Measurements from ENCODE around the gene UNCX. TPM values are rescaled to one million over a fixed set of nuclear protein-coding genes. Genes with fewer than 3 reads are reported as not detected.

The UNCX gene
- total RNA-seq, 2 experiments from 2014 or later: not detected

GRCh38 chr7:1247527-1248041 lies 14.9 kb downstream of the UNCX start:
- DNase-seq (no peak), ATAC-seq (ENCODE audit: low read depth) (no peak)
- no peak overlapping the region for H3K4me3 Mint-ChIP-seq
- POLR2A ChIA-PET: no interaction called here
- H3K27ac Mint-ChIP-seq: no peak overlapping the region
- peaks cover 64% of the 10 kb centered on the region for H3K27me3 Mint-ChIP-seq
- no peaks in the 10 kb centered on the region for H3K4me1 Mint-ChIP-seq
- H3K9me3 Mint-ChIP-seq: no peaks in the 10 kb centered on the region
- no peaks in the 10 kb centered on the region for H3K36me3 Mint-ChIP-seq

- Mint-ChIP-seq H3K9me3 (no peaks in the 10 kb centered on the region), H3K4me1 (no peaks in the 10 kb centered on the region), H3K4me3 (no peak overlapping the region), H3K27ac (no peak overlapping the region), H3K36me3 (no peaks in the 10 kb centered on the region), H3K27me3 (peaks cover 57% of the 10 kb centered on the region)
- DNase-seq (no peak), ATAC-seq (ENCODE audit: low read depth) (no peak)
- POLR2A ChIA-PET: no interaction called here
Observed at GRCh38 chr7:1248143-1248915, 15.7 kb downstream of the UNCX start.

DNA sequence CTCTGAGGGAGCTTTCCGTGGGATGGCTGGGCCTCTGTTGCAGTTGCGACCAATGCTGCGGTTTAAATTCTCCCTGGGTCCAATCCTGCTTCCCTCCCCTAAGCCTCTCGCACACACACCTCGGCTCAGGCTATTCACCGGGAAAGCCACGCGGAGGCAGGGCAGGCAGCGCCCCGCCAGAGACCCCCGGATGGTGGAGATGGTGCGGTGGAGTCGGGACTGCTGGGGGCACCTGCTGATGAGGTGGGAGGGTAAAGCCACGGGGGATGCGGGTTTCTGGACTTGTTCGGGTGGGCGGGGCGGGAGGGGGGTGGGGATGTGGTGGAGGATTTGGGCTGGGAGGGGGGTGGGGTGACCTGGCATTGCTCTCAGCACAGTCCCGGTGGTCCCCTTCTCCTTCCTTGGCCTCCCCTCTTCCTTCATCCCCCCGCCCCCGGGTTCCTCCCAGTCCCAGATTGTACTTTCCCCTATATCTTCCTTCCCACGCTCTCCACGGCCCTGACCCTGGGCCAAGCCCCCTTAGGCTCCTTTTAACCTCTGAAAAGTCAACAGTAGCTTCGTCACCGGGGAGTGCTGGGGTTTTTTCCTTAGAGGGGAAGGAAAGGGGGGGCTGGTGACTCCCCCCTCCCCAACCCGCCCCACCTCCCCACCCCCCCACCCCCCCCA lies 16.4 kb downstream of the UNCX start:
- DNase-seq (no peak), ATAC-seq (ENCODE audit: low read depth) (no peak)
- H3K27me3 Mint-ChIP-seq: peaks cover 54% of the 10 kb centered on the region
- H3K4me3 Mint-ChIP-seq: no peak overlapping the region
- no peaks in the 10 kb centered on the region for H3K36me3 Mint-ChIP-seq
- H3K27ac Mint-ChIP-seq: no peak overlapping the region
- H3K9me3 Mint-ChIP-seq: no peaks in the 10 kb centered on the region
- POLR2A ChIA-PET: no interaction called here
- H3K4me1 Mint-ChIP-seq: no peaks in the 10 kb centered on the region

DNA sequence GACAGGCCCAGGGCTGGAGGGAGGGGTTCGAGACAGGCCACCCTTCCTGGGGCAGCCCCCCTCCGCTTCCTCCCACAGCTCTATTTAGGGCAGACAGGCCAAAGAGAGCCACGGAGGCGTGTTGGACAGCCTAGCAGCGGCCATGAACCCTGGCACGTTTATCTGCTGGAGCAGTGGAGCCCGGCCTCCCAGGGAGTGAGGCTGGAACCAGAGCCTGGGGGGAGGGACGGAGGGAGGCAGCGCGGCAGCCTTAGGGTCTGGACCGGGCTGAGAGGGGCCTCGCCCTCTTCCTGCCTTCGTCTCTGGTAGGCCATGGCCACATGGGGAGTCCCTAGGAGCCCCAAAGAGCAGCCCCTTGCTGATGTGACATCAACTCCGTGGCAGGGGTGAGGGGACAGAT lies 17.1 kb downstream of the UNCX start:
- DNase-seq: no peak
- POLR2A ChIA-PET: no interaction called here

GRCh38 chr7:1250901-1251300 lies 18.2 kb downstream of the UNCX start:
- peaks cover 38% of the 10 kb centered on the region for H3K27me3 Mint-ChIP-seq
- H3K4me3 Mint-ChIP-seq: no peak overlapping the region
- H3K36me3 Mint-ChIP-seq: no peaks in the 10 kb centered on the region
- H3K9me3 Mint-ChIP-seq: no peaks in the 10 kb centered on the region
- H3K27ac Mint-ChIP-seq: no peak overlapping the region
- POLR2A ChIA-PET: interaction anchor here (0.6 kb wide), 1 partner anchor 50 kb away, joined by 5 read pairs; no protein-coding TSS in a partner anchor
- ATAC-seq (ENCODE audit: low read depth) (no peak), DNase-seq (no peak)
- no peaks in the 10 kb centered on the region for H3K4me1 Mint-ChIP-seq

More for the DNA sequence above, 17.1 kb downstream of the UNCX start:
- H3K9me3 Mint-ChIP-seq: no peaks in the 10 kb centered on the region
- H3K36me3 Mint-ChIP-seq: no peaks in the 10 kb centered on the region
- H3K27me3 Mint-ChIP-seq: peaks cover 49% of the 10 kb centered on the region
- no peak overlapping the region for H3K27ac Mint-ChIP-seq
- no peaks in the 10 kb centered on the region for H3K4me1 Mint-ChIP-seq
- no peak for ATAC-seq (ENCODE audit: low read depth)
- H3K4me3 Mint-ChIP-seq: no peak overlapping the region

GRCh38 chr7:1251796-1252539 lies 19.3 kb downstream of the UNCX start:
- Mint-ChIP-seq H3K27ac (no peak overlapping the region), H3K4me1 (no peaks in the 10 kb centered on the region), H3K4me3 (no peak overlapping the region), H3K9me3 (no peaks in the 10 kb centered on the region), H3K36me3 (no peaks in the 10 kb centered on the region), H3K27me3 (peaks cover 37% of the 10 kb centered on the region)
- ATAC-seq (ENCODE audit: low read depth) (no peak), DNase-seq (no peak)
- POLR2A ChIA-PET: no interaction called here

DNA sequence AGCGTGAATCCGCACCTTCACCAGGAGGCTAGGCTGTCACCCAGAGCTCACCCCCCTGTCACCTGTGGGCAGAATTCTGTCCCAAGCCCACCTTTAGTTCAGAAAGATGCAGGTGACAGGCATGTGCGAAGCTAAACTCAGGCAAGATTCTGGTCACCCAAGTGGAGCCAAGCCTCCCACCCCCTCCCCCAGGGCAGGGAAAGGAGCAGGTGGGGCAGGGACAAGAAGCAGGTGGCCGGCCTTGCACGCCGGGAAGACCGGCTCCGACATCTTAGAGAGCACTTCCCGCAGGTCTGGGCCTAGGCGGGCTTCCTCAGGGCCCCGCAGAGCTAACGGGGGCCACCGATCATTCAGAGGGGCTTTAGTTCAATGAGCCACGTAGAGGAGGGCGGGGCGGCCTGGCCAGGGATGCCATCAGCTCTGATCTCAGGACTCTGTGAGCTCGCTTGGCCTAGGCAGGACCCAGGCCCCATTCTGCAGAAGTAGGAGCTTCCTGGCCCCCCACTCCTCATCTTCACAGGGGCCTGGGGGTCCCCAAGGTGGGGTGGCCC lies 19.9 kb downstream of the UNCX start:
- H3K27ac Mint-ChIP-seq: no peak overlapping the region
- no peaks in the 10 kb centered on the region for H3K9me3 Mint-ChIP-seq
- DNase-seq (no peak), ATAC-seq (ENCODE audit: low read depth) (no peak)
- POLR2A ChIA-PET: no interaction called here
- H3K27me3 Mint-ChIP-seq: peaks cover 37% of the 10 kb centered on the region
- no peaks in the 10 kb centered on the region for H3K36me3 Mint-ChIP-seq
- H3K4me1 Mint-ChIP-seq: no peaks in the 10 kb centered on the region
- H3K4me3 Mint-ChIP-seq: no peak overlapping the region

DNA sequence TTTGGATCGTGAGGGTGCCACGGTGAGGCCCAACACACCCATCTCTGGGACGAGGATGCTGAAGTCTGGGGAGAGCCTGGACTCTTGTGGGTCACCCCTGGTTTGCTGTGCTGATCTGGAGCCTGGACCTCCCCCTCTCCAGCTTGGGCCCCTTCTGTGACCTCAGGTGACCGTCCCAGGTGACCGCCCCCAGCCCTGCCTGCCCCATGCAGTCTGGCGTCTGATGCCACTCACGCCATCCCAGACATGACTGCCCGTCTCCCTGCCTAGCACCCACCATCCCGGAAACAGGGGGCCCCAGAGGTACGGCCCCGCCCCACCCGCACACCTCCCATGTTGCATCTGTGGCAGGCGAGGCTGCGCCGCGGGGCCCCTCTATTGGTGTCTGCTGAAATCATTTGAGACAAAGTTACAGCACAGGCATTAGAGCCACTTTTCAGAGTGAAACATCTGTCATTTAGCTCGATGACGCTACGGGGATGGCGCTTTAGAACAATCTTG lies 21.1 kb downstream of the UNCX start:
- H3K36me3 Mint-ChIP-seq: no peaks in the 10 kb centered on the region
- no peaks in the 10 kb centered on the region for H3K4me1 Mint-ChIP-seq
- no peak for DNase-seq
- ATAC-seq (ENCODE audit: low read depth): no peak
- POLR2A ChIA-PET: no interaction called here
- no peaks in the 10 kb centered on the region for H3K9me3 Mint-ChIP-seq
- no peak overlapping the region for H3K4me3 Mint-ChIP-seq
- no peak overlapping the region for H3K27ac Mint-ChIP-seq
- H3K27me3 Mint-ChIP-seq: peaks cover 27% of the 10 kb centered on the region

GRCh38 chr7:1254281-1255079 lies 21.8 kb downstream of the UNCX start:
- DNase-seq: no peak
- Mint-ChIP-seq H3K4me3 (no peak overlapping the region), H3K4me1 (no peaks in the 10 kb centered on the region), H3K27me3 (peaks cover 22% of the 10 kb centered on the region), H3K9me3 (no peaks in the 10 kb centered on the region), H3K36me3 (no peaks in the 10 kb centered on the region), H3K27ac (no peak overlapping the region)
- POLR2A ChIA-PET: no interaction called here
- no peak for ATAC-seq (ENCODE audit: low read depth)

GRCh38 chr7:1255080-1255816 lies 22.6 kb downstream of the UNCX start:
- H3K9me3 Mint-ChIP-seq: no peaks in the 10 kb centered on the region
- H3K27me3 Mint-ChIP-seq: peaks cover 18% of the 10 kb centered on the region
- H3K4me1 Mint-ChIP-seq: no peaks in the 10 kb centered on the region
- POLR2A ChIA-PET: no interaction called here
- no peak overlapping the region for H3K27ac Mint-ChIP-seq
- no peak for DNase-seq
- no peak overlapping the region for H3K4me3 Mint-ChIP-seq
- ATAC-seq (ENCODE audit: low read depth): no peak
- no peaks in the 10 kb centered on the region for H3K36me3 Mint-ChIP-seq

GRCh38 chr7:1255817-1256340 lies 23.2 kb downstream of the UNCX start:
- H3K4me3 Mint-ChIP-seq: no peak overlapping the region
- no peaks in the 10 kb centered on the region for H3K9me3 Mint-ChIP-seq
- POLR2A ChIA-PET: no interaction called here
- H3K36me3 Mint-ChIP-seq: no peaks in the 10 kb centered on the region
- no peak for ATAC-seq (ENCODE audit: low read depth)
- H3K27ac Mint-ChIP-seq: no peak overlapping the region
- H3K4me1 Mint-ChIP-seq: no peaks in the 10 kb centered on the region
- peaks cover 12% of the 10 kb centered on the region for H3K27me3 Mint-ChIP-seq
- DNase-seq: no peak

- no peaks in the 10 kb centered on the region for H3K9me3 Mint-ChIP-seq
- no peaks in the 10 kb centered on the region for H3K36me3 Mint-ChIP-seq
- peaks cover 9% of the 10 kb centered on the region for H3K27me3 Mint-ChIP-seq
- no peak for DNase-seq
- H3K27ac Mint-ChIP-seq: no peak overlapping the region
- H3K4me1 Mint-ChIP-seq: no peaks in the 10 kb centered on the region
- POLR2A ChIA-PET: no interaction called here
- no peak overlapping the region for H3K4me3 Mint-ChIP-seq
- no peak for ATAC-seq (ENCODE audit: low read depth)
Observed at GRCh38 chr7:1256621-1257020, 23.9 kb downstream of the UNCX start.

All from activated naive CD8-positive, alpha-beta T cell treated with anti-CD3 and anti-CD28 coated beads, Interleukin-2, amount 10 ng/mL, durations not matched to agents 7 days and 5 days (primary cell).